Testis (tissue), 3 donors: Measurements from ENCODE around the gene ZMYND10. TPM values are rescaled to one million over a fixed set of nuclear protein-coding genes. Genes with fewer than 3 reads are reported as not detected.

Source experiments
- DNase-seq: peaks from one replicate; pipeline ENCODE4 v3.0.0-alpha.2; 2019
- H3K27ac ChIP-seq, 2 donors: fragments of 200-600 bp; sonication (generic); one replicate each; pipeline ENCODE4 v1.5.1; 2019
- H3K27me3 ChIP-seq: fragments of 200-600 bp; sonication (generic); one replicate; pipeline ENCODE4 v1.5.1; 2019
- H3K36me3 ChIP-seq: fragments of 200-600 bp; sonication (generic); one replicate; pipeline ENCODE4 v1.5.1; 2017; ENCODE audit warnings: low read depth; ENCODE audit errors: missing control alignments
- H3K4me1 ChIP-seq: fragments of 200-600 bp; sonication (generic); one replicate; pipeline ENCODE4 v1.5.1; 2019
- H3K4me3 ChIP-seq, 2 donors: fragments of 200-600 bp; sonication (generic); one replicate each; pipeline ENCODE4 v1.5.1; 2017 to 2019
- H3K9me3 ChIP-seq: fragments of 200-600 bp; sonication (generic); one replicate; pipeline ENCODE4 v1.5.1; 2017
- CTCF ChIP-seq, 3 experiments: fragments of 450-650 bp in 2 of 3; fragments of 200-600 bp in 1 of 3; sonication (generic) in 1 of 3; IDR thresholded peaks; one replicate each; pipeline ENCODE4 v1.5.1; 2016 to 2019; ENCODE audit warnings: antibody characterized with exemption in 3 of 3, mild to moderate bottlenecking in 2 of 3, moderate library complexity in 1 of 3
- POLR2A ChIP-seq: fragments of 450-650 bp; IDR thresholded peaks from one replicate; pipeline ENCODE4 v1.6.1; 2017; ENCODE audit warnings: antibody characterized with exemption, mild to moderate bottlenecking, moderate library complexity
- WGBS, 2 donors: methylation state at CpG; one replicate each; pipeline ENCODE4 v1.1.5; 2018; 5-methylcytosine and 5-hydroxymethylcytosine counted together
- intact Hi-C: fragments of 100-400 bp; cut with DNase I; formaldehyde crosslinking; loops from one replicate; pipeline ENCODE4 v1.15.1; 2023; ENCODE audit warnings: low total_unique reads
- polyA plus RNA-seq: library from polyadenylated mRNA; stranded (reverse); fragments of 350-450 nt; fragmentation: Illumina TruSeq; extraction: RNeasy Lipid Tissue Mini Kit (QIAGEN cat#74804); gene quantifications from one replicate; pipeline ENCODE4 v1.2.3, GENCODE V29; 2014; ENCODE audit warnings: low read depth, low replicate concordance; ENCODE audit not compliant: insufficient read depth
- total RNA-seq, 2 donors: library from RNA; depleted of rRNA; stranded (reverse); fragments of >200 nt; gene quantifications; one replicate each; pipeline ENCODE4 v1.2.3, GENCODE V29; 2016

ZMYND10 gene
- total and polyA plus RNA-seq, 3 donors from 2014 or later, result 241 to 763 (median 335) TPM

GRCh38 chr3:50358355-50358910, 12.9 kb upstream of the ZMYND10 start:
- WGBS, 2 donors, result 22 to 35% methylated on average over 13 to 24 of the region's 24 CpGs
- Histone ChIP-seq H3K9me3 (no peaks in the 10 kb centered on the region), H3K4me1 (peaks cover 35% of the 10 kb centered on the region), H3K27me3 (no peaks in the 10 kb centered on the region), H3K27ac (peak overlapping the region; percentile 85 to 86), H3K4me3 (peak overlapping the region; percentile 89 to 95), H3K36me3 (no peaks in the 10 kb centered on the region)
- DNase-seq, result no peak
- TF ChIP-seq CTCF (IDR thresholded peaks at IDR 0.05), result no peak
- no peak for TF ChIP-seq POLR2A
- intact Hi-C loops, result no loop called here

GRCh38 chr3:50357481-50357880, 11.9 kb upstream of the ZMYND10 start:
- TF ChIP-seq POLR2A, result no peak
- no peak for TF ChIP-seq CTCF (IDR thresholded peaks at IDR 0.05)
- H3K4me3 ChIP-seq, result peak overlapping the region in 1 of 2 donors; percentile 95
- H3K9me3 ChIP-seq, result no peaks in the 10 kb centered on the region
- intact Hi-C loops, result no loop called here
- H3K27ac ChIP-seq, result no peak overlapping the region
- no peaks in the 10 kb centered on the region for H3K27me3 ChIP-seq
- H3K36me3 ChIP-seq, result no peaks in the 10 kb centered on the region
- DNase-seq, result no peak
- WGBS, 2 donors, result 50 to 81% methylated on average over 1 of the region's 1 CpG
- H3K4me1 ChIP-seq, result peaks cover 35% of the 10 kb centered on the region

GRCh38 chr3:50356553-50356952, 11.0 kb upstream of the ZMYND10 start:
- Histone ChIP-seq H3K4me1 (peaks cover 39% of the 10 kb centered on the region), H3K4me3 (no peak overlapping the region), H3K27ac (no peak overlapping the region), H3K9me3 (no peaks in the 10 kb centered on the region), H3K36me3 (no peaks in the 10 kb centered on the region), H3K27me3 (no peaks in the 10 kb centered on the region)
- DNase-seq, result no peak
- no peak for TF ChIP-seq POLR2A
- no peak for TF ChIP-seq CTCF (IDR thresholded peaks at IDR 0.05)
- 54 to 67% methylated on average over 4 to 5 of the region's 5 CpGs for WGBS, 2 donors
- intact Hi-C loops, result no loop called here

GRCh38 chr3:50355829-50356552, 10.5 kb upstream of the ZMYND10 start:
- DNase-seq, result no peak
- TF ChIP-seq CTCF (IDR thresholded peaks at IDR 0.05) (no peak), POLR2A (no peak)
- Histone ChIP-seq H3K27me3 (no peaks in the 10 kb centered on the region), H3K36me3 (no peaks in the 10 kb centered on the region), H3K4me3 (no peak overlapping the region), H3K4me1 (peaks cover 44% of the 10 kb centered on the region), H3K27ac (no peak overlapping the region), H3K9me3 (no peaks in the 10 kb centered on the region)
- 56 to 65% methylated on average over 4 to 5 of the region's 5 CpGs for WGBS, 2 donors
- intact Hi-C loops, result no loop called here

- no peaks in the 10 kb centered on the region for H3K36me3 ChIP-seq
- no peak overlapping the region for H3K4me3 ChIP-seq
- no peak for DNase-seq
- intact Hi-C loops, result no loop called here
- TF ChIP-seq POLR2A (no peak), CTCF (IDR thresholded peaks at IDR 0.05) (no peak)
- WGBS, 2 donors, result 73 to 88% methylated on average over 3 to 7 of the region's 7 CpGs
- no peaks in the 10 kb centered on the region for H3K9me3 ChIP-seq
- H3K27me3 ChIP-seq, result no peaks in the 10 kb centered on the region
- peaks cover 48% of the 10 kb centered on the region for H3K4me1 ChIP-seq
- no peak overlapping the region for H3K27ac ChIP-seq
Observed at GRCh38 chr3:50354850-50355249, 9.3 kb upstream of the ZMYND10 start.
